HEK293T (cell line): ENCODE results near the gene EBNA1BP2.
"Not testable (repeated sequence)": the region's sequence is repeated elsewhere in the genome, so short reads cannot be mapped to it uniquely, and the experiment has no call there.

Source experiments
- ARNT ChIP-seq: fragments of 450-650 bp; IDR thresholded peaks from 2 replicates; pipeline ENCODE4 v1.6.1; 2017; ENCODE audit warnings: mild to moderate bottlenecking
- BHLHE40 ChIP-seq: fragments of 450-650 bp; IDR thresholded peaks from 2 replicates; pipeline ENCODE4 v1.6.1; 2016; ENCODE audit warnings: mild to moderate bottlenecking, moderate library complexity, borderline replicate concordance
- FOXK2 ChIP-seq: fragments of 450-650 bp; IDR thresholded peaks from 2 replicates; pipeline ENCODE4 v1.6.1; 2016; ENCODE audit warnings: mild to moderate bottlenecking
- FOXM1 ChIP-seq: fragments of 450-650 bp; IDR thresholded peaks from 2 replicates; pipeline ENCODE4 v1.6.1; 2017; ENCODE audit warnings: mild to moderate bottlenecking, borderline replicate concordance
- HDGF ChIP-seq: fragments of 450-650 bp; IDR thresholded peaks from 2 replicates; pipeline ENCODE4 v1.6.1; 2017; ENCODE audit warnings: antibody characterized with exemption, borderline replicate concordance
- SP1 ChIP-seq: fragments of 450-650 bp; IDR thresholded peaks from 2 replicates; pipeline ENCODE4 v1.6.1; 2017
- ZNF384 ChIP-seq: fragments of 450-650 bp; IDR thresholded peaks from 2 replicates; pipeline ENCODE4 v1.6.1; 2016

DNA sequence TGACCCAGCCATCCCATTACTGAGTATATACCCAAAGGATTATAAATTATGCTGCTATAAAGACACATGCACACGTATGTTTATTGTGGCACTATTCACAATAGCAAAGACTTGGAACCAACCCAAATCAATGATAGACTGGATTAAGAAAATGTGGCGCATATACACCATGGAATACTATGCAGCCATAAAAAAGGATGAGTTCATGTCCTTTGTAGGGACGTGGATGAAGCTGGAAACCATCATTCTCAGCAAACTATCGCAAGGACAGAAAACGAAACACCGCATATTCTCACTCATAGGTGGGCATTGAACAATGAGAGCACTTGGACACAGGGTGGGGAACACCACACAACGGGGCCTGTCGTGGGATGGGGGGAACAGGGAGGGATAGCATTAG is 36.2 kb upstream of the EBNA1BP2 start:
- TF ChIP-seq SP1, HDGF, FOXM1, BHLHE40, ARNT, FOXK2, ZNF384: not testable (repeated sequence)
